NCI-H2107 (cell line): ENCODE results near the gene EVI5.
"Not testable (repeated sequence)": the region's sequence is repeated elsewhere in the genome, so short reads cannot be mapped to it uniquely, and the experiment has no call there.

Experiments
- DNase-seq: peaks from one replicate; lab custom pipeline; 2025; lab: John Stamatoyannopoulos, UW

The EVI5 gene

DNA sequence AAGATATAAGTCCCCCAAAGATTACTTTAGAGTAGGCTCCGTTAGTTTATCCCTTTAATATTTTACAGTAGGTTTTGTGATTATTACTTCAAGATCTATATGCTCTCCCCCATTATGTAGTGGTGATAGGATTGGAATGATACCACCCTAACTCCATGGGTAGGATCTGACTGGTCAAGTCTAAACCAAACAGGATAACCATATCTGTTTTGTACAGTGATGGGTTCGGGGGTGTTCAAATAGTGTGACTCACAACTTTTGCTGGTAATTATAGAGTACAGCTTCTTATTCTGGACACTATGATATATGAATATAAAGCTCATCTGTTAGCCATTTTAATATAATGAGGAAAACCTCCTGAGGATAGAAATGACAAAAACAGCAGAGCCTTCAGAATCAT is 212.4 kb downstream of the EVI5 start:
- DNase-seq, result no peak

DNA sequence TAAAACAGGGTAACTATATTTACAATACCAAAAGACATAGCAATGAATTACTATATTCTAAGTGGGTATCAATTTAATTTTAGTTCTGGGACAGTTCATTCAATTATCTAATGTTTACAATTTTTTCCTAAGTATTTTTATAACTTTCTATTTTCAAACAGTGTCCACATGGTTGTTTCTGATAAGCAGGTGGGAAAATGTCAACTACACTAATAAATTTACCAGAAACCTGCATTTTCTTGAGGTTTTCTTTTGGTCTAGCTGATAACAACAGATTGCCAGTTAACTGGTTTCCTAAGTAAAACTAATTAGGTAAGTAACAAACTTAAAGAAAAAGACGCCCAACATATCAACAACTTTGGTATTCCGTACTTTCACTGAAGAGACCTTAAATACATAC is 213.3 kb downstream of the EVI5 start:
- DNase-seq, result no peak

DNA sequence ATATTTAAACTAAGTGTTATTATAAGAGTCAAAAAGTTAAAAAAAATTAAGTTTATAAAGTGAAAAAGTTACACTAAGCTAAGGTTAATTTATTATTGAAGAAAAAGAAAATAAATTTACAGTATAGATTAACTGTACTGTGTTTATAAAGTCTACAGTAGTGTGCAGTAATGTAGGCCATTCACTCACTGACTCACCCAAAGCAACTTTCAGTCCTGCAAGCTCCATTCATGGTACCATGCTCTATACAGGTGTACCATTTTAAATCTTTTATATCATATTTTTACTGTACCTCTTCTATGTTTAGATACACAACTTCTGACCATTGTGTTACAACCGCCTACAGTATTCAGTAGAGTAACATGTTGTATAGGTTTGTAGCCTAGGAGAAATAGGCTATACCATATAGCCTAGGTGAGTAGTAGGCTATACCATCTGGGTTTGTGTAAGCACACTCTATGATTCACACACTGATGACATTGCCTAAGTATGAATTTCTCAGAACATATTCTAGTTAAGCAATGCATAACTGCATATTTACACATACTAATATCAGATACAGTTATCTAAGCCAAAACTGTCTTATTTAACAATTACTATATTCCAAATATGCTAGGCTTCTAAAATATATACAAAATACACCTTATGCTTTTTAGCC is 217.6 kb downstream of the EVI5 start:
- DNase-seq, result no peak

DNA sequence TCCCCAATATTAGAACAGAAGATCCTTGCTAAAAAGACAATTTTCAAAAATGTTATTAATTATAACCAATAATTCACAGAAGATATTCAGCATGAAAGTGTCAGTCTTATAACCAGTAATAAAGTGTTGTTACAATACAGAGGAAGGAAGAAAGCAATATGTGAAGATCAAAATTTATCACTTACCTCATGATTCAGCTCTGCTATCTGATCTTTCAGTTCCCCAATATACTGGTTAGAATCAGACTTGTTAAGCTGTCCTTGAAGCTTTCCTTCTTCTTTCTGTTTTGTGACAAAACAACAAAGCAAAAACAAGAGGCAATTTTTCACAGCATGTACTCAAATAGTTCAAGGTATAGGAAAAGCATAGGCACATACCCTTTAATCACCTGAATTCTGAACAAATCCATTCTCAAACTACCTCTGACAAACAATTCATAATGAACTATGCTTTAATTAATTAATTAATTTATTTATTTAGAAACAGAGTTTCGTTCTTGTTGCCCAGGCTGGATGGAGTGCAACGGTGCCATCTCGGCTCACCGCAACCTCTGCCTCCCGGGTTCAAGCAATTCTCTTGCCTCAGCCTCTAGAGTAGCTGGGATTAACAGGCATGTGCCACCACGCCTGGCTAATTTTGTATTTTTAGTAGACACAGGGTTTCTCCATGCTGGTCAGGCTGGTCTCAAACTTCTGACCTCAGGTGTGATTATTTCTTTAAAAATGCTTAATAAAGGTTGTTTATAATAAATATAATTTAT is 221.3 kb downstream of the EVI5 start:
- no peak for DNase-seq

- no peak for DNase-seq
Observed at GRCh38 chr1:92556350-92556749, 228.6 kb downstream of the EVI5 start.

- no peak for DNase-seq
Observed at GRCh38 chr1:92554216-92554615, 230.7 kb downstream of the EVI5 start.

GRCh38 chr1:92551916-92552315 is 233.0 kb downstream of the EVI5 start:
- no peak for DNase-seq

GRCh38 chr1:92544756-92545165 is 240.1 kb downstream of the EVI5 start:
- no peak for DNase-seq

DNA sequence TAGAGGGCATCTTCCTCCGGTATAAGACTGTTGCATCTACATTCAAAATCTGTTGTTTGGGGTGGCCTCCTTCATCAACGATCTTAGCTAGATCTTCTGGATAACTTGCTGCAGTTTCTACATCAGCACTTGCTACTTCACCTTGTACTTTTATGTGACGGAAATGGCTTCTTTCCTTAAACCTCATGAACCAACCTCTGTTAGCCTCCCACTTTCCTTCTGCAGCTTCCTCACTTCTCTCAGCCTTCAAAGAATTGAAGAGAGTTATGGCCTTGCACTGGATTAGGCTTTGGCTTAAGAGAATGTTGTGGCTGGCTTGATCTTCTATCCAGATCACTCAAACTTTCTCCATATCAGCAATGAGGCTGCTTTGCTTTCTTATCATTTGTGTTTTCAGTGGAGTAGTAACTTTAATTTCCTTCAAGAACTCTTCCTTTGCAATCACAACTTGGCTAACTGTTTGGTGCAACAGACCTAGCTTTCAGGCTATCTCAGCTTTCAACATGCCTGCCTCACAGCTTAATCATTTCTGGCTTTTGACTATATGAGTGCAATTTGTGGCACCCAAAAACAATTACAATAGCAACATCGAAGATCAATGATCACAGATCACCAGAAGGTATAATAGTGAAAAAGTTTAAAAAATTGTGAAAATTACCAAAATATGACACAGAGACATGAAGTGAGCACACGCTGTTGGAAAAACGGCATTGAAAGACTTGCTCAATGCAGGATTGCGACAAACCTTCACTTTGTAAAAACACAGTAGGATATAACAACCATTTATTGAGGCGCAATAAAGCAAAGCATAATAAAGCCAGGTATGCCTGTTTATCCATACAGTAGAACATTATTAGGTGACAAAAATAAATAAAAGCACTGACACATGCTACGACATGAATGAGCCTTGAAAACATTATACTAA is 241.5 kb downstream of the EVI5 start:
- no peak for DNase-seq

- DNase-seq, result no peak
Observed at GRCh38 chr1:92538413-92539061, 246.4 kb downstream of the EVI5 start.

- DNase-seq, result no peak
Observed at GRCh38 chr1:92538048-92538412, 246.9 kb downstream of the EVI5 start.

DNA sequence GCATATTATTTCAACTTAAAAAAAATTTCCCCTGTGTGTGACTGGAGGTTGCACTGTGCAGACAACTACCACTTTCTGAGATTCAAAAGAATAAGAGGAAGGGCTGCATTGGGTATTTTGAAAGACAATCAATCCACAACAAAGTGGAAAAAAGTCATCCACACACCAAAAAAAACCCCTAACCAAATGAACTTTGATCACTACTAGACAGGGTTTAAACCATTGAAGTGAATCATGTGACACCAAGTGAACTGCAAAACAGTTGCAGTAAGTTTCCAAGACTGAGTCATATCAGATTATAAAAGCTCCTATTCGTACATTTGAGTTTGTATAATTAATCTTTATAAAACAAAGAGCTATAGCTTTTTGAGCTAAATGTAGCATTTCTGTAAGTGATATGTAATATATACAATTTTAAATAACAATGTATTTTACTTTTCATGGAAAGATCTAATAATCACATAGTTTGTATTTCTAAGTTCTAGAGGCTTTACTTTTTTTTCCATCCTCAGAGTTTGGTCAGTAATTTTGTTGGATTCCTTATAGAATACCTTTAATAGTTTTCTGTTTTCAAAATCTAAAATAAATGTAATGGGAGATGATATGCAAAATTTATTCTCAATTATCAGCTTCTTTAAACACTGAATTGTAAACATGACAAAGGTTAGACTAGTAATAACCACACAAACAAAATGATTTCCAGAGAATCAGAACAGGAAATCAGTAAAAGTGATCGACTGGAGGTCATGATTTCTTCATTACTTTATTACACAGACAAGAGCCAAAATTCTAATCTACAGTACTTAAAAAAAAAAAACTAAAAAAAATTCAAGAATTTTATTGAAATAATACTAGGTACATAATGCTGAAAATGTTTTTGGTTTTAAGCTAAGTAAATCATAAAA is 247.7 kb downstream of the EVI5 start:
- DNase-seq, result no peak

- no peak for DNase-seq
Observed at GRCh38 chr1:92536211-92536979, 248.5 kb downstream of the EVI5 start.

GRCh38 chr1:92532371-92532770 is 252.5 kb downstream of the EVI5 start:
- DNase-seq, result not testable (repeated sequence)

GRCh38 chr1:92531939-92532338 is 253.0 kb downstream of the EVI5 start:
- not testable (repeated sequence) for DNase-seq

DNA sequence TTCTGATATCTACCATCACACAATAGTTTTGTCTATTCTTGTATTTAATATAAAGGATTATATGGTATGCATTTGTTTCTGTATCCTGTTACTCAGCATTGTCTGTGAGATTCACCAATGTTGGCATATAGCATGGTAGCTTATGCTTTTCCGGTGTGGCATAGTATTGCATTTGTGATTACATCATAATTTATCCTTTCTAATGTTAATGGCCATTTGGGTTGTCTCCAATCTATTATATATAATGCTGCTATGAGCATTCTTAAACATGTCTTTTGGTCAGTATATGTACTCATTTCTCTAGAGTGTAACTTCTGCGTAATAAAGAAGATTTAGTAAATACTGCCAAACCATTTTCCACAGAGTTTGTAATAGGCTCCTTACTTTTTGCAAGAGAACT is 257.2 kb downstream of the EVI5 start:
- DNase-seq, result no peak

GRCh38 chr1:92524944-92525590 is 259.8 kb downstream of the EVI5 start:
- not testable (repeated sequence) for DNase-seq

DNA sequence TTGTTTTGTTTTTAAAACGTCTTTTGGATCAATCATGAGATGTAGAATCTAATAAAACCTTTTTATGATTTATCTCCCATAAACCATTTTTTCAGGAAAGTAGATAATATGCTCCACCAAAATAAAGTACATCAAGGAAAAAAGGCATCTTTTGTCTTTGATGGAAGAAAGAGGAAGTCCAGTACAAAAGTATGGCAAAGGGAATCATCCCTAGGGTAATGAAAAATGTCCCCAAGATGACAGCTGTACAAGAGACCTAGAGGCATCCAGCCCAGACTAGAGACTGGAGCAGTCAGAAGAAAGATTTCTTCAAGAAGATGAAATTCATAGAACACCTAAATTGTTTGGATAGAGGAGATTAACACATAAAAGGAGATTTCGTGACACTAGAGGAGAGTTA is 265.9 kb downstream of the EVI5 start:
- DNase-seq, result no peak

DNA sequence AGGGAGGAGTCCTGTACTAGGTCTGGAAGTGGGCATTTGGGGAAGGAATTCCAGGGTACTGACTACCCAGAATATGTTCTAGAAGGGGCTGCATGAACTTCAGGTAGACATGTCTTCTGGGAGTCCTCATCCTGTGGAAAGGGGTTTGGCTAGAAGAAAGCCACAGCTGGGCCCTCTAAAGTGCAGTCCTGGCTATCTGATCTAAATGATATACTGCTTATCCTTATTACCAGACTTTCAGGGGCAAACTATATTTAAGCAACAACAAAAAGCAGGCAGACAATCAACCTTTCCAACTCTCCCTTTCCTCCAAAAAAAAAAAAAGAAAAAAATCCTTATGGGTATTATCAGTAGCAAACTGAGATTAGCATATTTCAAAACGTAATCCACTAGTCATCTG is 268.3 kb downstream of the EVI5 start:
- no peak for DNase-seq

DNA sequence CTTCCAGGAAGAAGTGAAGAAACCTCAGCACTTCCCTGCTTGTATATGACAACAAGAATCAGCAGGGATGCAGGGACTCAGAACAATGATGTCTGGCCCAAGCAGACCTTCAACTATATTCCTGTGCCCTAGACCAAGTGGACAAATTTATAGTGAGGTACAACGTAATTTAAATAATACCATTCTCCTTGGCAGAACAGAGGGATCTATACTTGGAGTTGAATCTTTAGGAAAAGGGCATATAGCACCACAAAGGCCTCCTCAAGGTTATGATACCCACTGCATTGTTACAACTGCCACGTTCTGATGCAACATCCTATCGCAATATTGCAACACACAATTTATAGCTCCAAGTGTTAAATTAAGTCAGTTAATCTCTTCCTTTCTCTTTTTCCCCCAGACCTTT is 269.1 kb downstream of the EVI5 start:
- no peak for DNase-seq
